ENCODE data around the gene ZNRF4. TPM values are rescaled to one million over a fixed set of nuclear protein-coding genes. Genes with fewer than 3 reads are reported as not detected.

ZNRF4 gene
- total RNA-seq, 2 experiments from 2014 or later, result not detected

DNA sequence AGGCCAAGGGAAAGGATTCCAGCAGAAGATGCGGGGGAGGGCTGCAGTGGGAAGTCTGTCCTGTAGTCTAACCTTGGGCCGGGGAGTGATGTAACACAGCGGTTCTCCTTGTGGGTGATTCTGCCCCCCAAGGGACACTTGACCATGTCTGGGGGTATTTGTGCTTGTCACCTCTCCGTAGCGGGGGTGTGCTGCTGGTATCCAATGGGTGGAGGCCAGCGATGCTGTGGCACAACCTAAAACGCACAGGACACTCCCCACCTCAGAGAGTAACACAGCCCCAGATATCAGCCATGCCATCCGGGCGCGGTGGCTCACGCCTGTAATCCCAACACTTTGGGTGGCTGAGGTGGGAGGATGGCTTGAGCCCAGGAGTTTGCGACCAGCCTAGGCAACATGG is 36.3 kb downstream of the ZNRF4 start:
- ATAC-seq (no peak), DNase-seq (no peak)
- Mint-ChIP-seq H3K4me1 (no peaks in the 10 kb centered on the region), H3K36me3 (no peaks in the 10 kb centered on the region), H3K27me3 (peaks cover 19% of the 10 kb centered on the region), H3K9me3 (ENCODE audit: low read depth) (no peaks in the 10 kb centered on the region), H3K4me3 (no peak overlapping the region), H3K27ac (no peak overlapping the region)
- CTCF ChIA-PET, result no interaction called here

DNA sequence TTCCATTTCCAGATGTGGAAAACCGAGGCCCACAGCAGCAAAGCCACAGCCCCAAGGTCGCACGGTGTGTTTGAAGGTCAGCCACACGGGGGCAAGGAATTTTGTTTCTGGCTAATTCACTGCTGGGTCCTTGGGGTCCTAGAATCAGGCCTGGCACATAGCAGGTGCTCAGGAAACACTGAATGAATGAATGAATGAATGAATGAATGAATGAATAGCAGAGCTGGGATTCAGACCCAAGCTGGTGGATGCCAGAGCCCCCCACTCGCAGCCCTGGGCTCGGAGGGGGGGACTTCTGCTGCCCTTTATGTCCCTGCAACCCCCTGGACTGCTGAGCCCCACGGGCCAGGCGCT is 37.0 kb downstream of the ZNRF4 start:
- no peaks in the 10 kb centered on the region for H3K4me1 Mint-ChIP-seq
- peaks cover 19% of the 10 kb centered on the region for H3K27me3 Mint-ChIP-seq
- no peaks in the 10 kb centered on the region for H3K36me3 Mint-ChIP-seq
- no peak for DNase-seq
- H3K27ac Mint-ChIP-seq, result no peak overlapping the region
- no peaks in the 10 kb centered on the region for H3K9me3 Mint-ChIP-seq (ENCODE audit: low read depth)
- CTCF ChIA-PET, result no interaction called here
- ATAC-seq, result no peak
- no peak overlapping the region for H3K4me3 Mint-ChIP-seq

DNA sequence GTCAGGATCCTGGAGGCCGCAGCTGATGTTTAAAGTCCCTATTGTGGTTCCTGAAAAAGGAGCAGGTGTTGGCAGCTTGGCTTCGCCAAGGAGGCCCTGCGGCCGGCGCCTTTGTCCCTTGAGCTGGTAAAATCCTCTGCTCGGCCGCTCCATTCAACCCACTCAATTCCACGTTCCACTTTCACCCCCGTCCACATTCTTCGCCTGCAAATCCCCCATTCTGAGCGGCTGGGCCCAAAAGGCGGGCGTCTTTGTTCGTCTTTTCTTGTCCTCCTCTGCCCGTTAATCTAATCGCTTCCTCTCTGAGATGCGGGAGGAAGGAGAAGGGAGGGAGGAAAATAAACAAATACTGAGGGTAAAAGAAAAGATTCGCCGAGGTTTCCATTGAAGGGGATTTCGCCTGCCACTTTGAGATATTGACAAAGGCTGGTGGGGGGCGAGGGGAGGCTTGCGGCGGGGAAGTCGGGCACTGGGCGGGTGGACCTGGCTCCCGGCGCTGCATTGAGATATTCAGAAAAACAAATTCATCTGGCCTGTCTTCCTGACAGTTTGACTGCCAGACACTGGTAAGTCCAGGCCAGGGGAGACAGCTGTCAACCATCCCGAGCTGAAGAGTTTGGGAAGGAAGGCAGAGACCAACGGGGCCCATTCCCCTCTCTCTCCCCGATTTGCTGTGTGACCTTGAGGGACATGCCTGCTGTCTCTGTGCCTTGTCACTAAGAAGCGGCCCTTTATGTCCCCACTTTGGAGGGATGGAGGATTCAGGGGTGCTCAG is 37.6 kb downstream of the ZNRF4 start:
- CTCF ChIA-PET, result no interaction called here
- DNase-seq (no peak), ATAC-seq (no peak)
- H3K27ac Mint-ChIP-seq, result no peak overlapping the region
- no peaks in the 10 kb centered on the region for H3K36me3 Mint-ChIP-seq
- H3K9me3 Mint-ChIP-seq (ENCODE audit: low read depth), result no peaks in the 10 kb centered on the region
- peaks cover 19% of the 10 kb centered on the region for H3K27me3 Mint-ChIP-seq
- H3K4me3 Mint-ChIP-seq, result no peak overlapping the region
- H3K4me1 Mint-ChIP-seq, result no peaks in the 10 kb centered on the region

DNA sequence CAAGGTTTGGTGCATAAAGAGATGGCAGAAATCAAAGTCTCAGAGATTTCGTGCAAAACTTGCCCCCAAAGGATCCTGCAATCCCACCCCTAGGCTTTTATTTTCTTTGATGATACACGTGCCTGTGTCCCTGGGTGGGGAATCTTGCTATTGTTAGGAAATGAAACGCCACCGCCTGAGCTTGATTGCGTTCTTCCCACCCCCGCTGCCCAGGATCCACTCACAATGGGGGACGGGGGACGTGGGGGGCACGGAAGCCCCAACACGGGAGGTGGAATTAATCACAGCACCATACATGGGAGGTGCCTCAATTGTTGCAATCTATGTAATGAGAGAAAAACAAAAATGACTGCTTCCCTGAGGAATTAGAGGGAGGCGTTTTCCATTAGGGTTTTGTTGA is 39.6 kb downstream of the ZNRF4 start:
- no peak overlapping the region for H3K4me3 Mint-ChIP-seq
- CTCF ChIA-PET, result no interaction called here
- peaks cover 19% of the 10 kb centered on the region for H3K27me3 Mint-ChIP-seq
- no peaks in the 10 kb centered on the region for H3K4me1 Mint-ChIP-seq
- H3K9me3 Mint-ChIP-seq (ENCODE audit: low read depth), result no peaks in the 10 kb centered on the region
- ATAC-seq (no peak), DNase-seq (no peak)
- H3K36me3 Mint-ChIP-seq, result no peaks in the 10 kb centered on the region
- H3K27ac Mint-ChIP-seq, result no peak overlapping the region

DNA sequence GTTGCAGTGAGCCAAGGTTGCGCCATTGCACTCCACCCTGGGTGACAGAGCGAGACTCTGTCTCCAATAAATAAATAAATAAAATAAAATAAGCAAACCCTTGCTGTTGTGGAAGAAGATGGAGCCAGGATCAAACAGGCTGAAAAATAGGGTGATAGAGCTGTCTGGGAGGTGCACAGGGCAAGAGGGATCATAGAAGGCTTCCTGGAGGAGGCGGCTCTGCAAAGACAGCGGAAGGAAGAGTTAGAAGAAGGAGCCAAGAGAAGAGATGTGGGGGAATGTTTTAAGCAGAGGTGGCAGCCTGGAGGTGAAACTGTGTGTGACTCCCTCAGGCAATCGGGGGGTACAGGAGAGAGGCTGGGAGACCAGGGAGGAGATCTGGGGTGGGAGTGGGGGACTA is 40.6 kb downstream of the ZNRF4 start:
- Mint-ChIP-seq H3K27ac (no peak overlapping the region), H3K9me3 (ENCODE audit: low read depth) (no peaks in the 10 kb centered on the region), H3K27me3 (peaks cover 19% of the 10 kb centered on the region), H3K4me1 (no peaks in the 10 kb centered on the region), H3K36me3 (no peaks in the 10 kb centered on the region), H3K4me3 (no peak overlapping the region)
- DNase-seq (no peak), ATAC-seq (no peak)
- CTCF ChIA-PET, result no interaction called here

GRCh38 chr19:5497297-5497696 is 42.1 kb downstream of the ZNRF4 start:
- DNase-seq (no peak), ATAC-seq (no peak)
- H3K27ac Mint-ChIP-seq, result no peak overlapping the region
- CTCF ChIA-PET, result no interaction called here
- H3K4me1 Mint-ChIP-seq, result no peaks in the 10 kb centered on the region
- peaks cover 5% of the 10 kb centered on the region for H3K9me3 Mint-ChIP-seq (ENCODE audit: low read depth)
- H3K4me3 Mint-ChIP-seq, result no peak overlapping the region
- H3K36me3 Mint-ChIP-seq, result peaks cover under 1% of the 10 kb centered on the region
- peaks cover 13% of the 10 kb centered on the region for H3K27me3 Mint-ChIP-seq

DNA sequence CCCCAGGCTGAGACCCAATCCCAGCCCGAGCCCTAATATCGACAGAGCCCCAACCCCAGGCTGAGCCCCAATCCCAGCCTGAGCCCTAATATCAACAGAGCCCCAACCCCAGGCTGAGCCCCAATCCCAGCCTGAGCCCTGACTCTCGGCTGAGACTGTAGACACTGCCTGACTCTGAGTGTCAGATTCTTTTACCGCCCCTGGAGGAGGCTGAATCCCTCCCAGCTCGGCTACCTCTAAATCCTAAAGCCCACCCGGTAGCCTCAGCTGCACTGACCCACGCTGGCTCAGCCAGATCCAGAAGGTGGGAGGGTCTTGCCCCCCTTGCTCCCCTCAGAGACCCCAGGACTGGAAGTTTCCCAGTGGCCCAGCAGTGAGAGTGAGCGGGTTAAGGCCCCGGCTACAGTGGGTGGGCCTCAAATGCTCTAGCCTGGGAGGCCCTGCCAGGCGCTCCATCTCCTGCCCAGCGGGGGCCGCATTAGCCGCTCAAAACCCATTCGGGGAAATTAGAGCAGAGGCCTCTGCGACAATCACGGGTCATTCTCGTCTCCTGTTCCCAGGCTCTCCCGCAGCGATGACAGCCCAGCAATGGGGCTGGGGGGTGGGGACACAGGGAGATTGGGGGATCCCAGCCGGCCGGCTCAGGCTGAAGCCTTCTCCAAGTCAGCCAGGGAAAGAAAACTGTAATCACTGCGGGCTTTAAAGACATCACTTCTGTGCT is 43.8 kb downstream of the ZNRF4 start:
- Mint-ChIP-seq H3K4me3 (no peak overlapping the region), H3K27me3 (peaks cover 4% of the 10 kb centered on the region)

GRCh38 chr19:5501907-5502306 is 46.7 kb downstream of the ZNRF4 start:
- CTCF ChIA-PET, result no interaction called here
- Mint-ChIP-seq H3K4me3 (no peak overlapping the region), H3K36me3 (peaks cover 1% of the 10 kb centered on the region), H3K9me3 (ENCODE audit: low read depth) (peaks cover 14% of the 10 kb centered on the region), H3K27ac (no peak overlapping the region), H3K4me1 (no peaks in the 10 kb centered on the region), H3K27me3 (no peaks in the 10 kb centered on the region)
- DNase-seq, result no peak
- no peak for ATAC-seq

More for the DNA sequence above, 43.8 kb downstream of the ZNRF4 start:
- DNase-seq (no peak), ATAC-seq (no peak)
- CTCF ChIA-PET, result no interaction called here
- no peak overlapping the region for H3K27ac Mint-ChIP-seq
- no peaks in the 10 kb centered on the region for H3K4me1 Mint-ChIP-seq
- peaks cover 1% of the 10 kb centered on the region for H3K36me3 Mint-ChIP-seq
- peaks cover 10% of the 10 kb centered on the region for H3K9me3 Mint-ChIP-seq (ENCODE audit: low read depth)

DNA sequence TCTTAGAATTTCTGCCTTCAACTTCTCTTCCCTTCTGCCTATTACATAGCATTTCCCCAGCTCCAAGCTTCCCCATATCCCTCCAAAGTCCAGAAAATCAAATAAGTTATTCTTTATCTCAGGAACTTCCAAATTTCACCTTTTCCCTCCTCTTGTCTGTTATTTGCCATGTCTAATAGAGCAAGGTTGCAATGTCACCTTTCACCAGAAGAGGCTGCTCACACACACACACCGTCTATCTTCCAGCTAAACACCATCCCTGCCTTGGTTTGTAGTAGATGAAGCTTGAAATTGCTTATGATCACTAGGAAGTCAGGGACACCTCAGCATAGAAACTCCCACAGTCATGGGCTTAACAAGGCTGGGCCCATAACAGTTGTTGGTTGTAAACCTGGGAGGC is 48.4 kb downstream of the ZNRF4 start:
- peaks cover 1% of the 10 kb centered on the region for H3K36me3 Mint-ChIP-seq
- no peak for DNase-seq
- H3K27ac Mint-ChIP-seq, result no peak overlapping the region
- CTCF ChIA-PET, result no interaction called here
- H3K27me3 Mint-ChIP-seq, result no peaks in the 10 kb centered on the region
- H3K4me1 Mint-ChIP-seq, result no peaks in the 10 kb centered on the region
- H3K9me3 Mint-ChIP-seq (ENCODE audit: low read depth), result peaks cover 14% of the 10 kb centered on the region
- H3K4me3 Mint-ChIP-seq, result no peak overlapping the region
- no peak for ATAC-seq

DNA sequence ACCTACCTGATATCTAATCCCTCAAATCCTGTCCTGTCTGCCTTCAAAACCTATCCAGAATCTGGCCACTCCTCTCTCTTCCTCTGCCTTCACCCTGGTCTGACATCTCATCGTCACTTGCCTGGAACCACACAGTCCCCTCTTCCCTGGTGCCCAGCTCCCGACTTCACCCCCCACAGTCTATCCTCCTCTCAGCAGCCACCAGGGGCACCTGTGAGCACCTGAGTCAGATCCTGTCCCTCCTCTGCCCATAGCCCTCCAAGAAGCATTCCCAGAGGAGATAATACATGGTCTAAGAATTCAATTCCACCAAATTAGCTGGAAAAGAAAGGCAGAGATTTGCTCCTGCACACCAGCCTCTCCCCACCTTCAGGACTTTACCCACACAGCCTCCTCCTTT is 48.9 kb downstream of the ZNRF4 start:
- Mint-ChIP-seq H3K27me3 (no peaks in the 10 kb centered on the region), H3K36me3 (peaks cover 1% of the 10 kb centered on the region), H3K9me3 (ENCODE audit: low read depth) (peaks cover 14% of the 10 kb centered on the region), H3K27ac (no peak overlapping the region), H3K4me3 (no peak overlapping the region), H3K4me1 (no peaks in the 10 kb centered on the region)
- DNase-seq (no peak), ATAC-seq (no peak)
- CTCF ChIA-PET, result no interaction called here

Other genes with a start within 250 kb of the ZNRF4 start
- under 1 TPM; 0.16 to 0.32 TPM for gene PTPRS, start 114.6 kb upstream of the ZNRF4 start, total RNA-seq
- under 1 TPM; 0.28 to 0.79 TPM for gene TINCR, start 112.5 kb downstream of the ZNRF4 start, total RNA-seq
- gene SAFB2, start 167.4 kb downstream of the ZNRF4 start, total RNA-seq, result 100 to 1,000 TPM; 110 to 125 TPM
- 100 to 1,000 TPM; 134 to 152 TPM for gene SAFB, start 167.7 kb downstream of the ZNRF4 start, total RNA-seq
- 10 to 100 TPM; 49.1 to 49.7 TPM for gene MICOS13, start 225.1 kb downstream of the ZNRF4 start, total RNA-seq
- gene HSD11B1L, start 225.6 kb downstream of the ZNRF4 start, total RNA-seq, result 1 to 10 TPM; 1.0 to 2.4 TPM
- gene RPL36, start 234.9 kb downstream of the ZNRF4 start, total RNA-seq, result 1,000 to 10,000 TPM in 1 of 2 experiments, 100 to 1,000 TPM in 1; 976 to 1,078 TPM

Measured in activated CD8-positive, alpha-beta memory T cell treated with anti-CD3 and anti-CD28 coated beads, Interleukin-2, amount 10 ng/mL, durations not matched to agents 7 days and 5 days (primary cell).